Activated CD8-positive, alpha-beta memory T cell treated with anti-CD3 and anti-CD28 coated beads for 1 hour (primary cell): ENCODE measurements around the gene SMIM11.
A peak's percentile ranks its signal among the peaks of the same experiment; 100 is the strongest.
"Not testable (repeated sequence)": the region's sequence is repeated elsewhere in the genome, so short reads cannot be mapped to it uniquely, and the experiment has no call there.

Source experiments
- DNase-seq, 2 donors: peaks; one replicate each; pipeline ENCODE4 v3.0.0-alpha.2; 2020; ENCODE audit warnings: low read depth in 1 of 2; ENCODE audit errors: extremely low read depth in 1 of 2

The SMIM11 gene

DNA sequence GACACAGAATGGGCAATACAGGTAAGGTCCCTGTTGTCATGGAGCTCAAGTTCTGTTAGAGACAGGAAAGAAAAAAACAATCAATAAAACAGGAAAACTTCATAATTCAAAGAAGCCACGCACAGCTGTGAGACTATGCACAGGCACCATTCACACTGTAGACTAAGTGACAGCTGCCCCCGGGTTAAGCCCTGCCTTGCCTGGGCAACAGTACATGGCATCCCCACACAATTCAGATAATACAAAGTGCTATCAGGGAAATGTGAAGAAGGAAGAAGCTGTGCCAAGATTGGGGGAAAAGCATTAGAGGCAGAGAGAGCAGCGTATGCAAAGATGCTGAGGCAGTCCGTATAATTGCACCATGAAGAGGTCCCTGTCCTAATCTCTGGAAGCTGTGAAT lies 20.5 kb upstream of the SMIM11 start:
- DNase-seq, result no peak

DNA sequence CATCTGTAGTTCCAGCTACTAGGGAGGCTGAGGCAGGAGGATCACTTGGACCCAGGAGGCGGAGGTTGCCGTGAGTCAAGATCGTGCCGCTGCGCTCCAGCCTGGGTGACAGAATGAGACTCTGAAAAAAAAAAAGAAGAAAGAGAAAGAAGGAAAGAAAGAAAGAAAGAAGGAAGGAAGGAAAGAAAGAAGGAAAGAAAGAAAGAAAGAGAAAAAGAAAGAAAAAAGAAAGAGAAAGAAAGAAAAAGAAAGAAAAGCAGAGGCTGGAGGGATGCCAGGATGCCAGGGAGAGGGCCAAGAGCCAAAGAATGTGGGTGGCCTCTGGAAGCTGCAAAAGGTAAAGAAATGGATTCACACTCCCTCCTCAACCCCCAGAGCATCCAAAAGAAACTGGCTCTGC lies 19.7 kb upstream of the SMIM11 start:
- no peak for DNase-seq

DNA sequence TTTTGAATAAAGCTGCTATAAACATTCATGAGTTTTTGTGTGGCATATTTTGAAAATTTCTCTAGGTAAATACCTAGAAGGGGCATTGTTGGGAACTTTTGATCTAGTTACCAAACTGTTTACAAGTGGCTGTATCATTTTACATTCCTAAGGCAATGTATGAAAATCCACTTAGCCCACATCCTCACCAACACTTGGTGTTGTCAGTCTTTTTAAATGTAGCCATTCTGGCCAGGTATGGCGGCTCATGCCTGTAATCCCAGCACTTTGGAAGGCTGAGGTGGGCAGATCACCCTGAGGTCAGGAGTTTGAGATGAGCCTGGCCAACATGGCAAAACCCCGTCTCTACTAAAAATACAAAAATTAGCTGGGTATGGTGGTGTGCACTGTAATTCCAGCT lies 17.4 kb upstream of the SMIM11 start:
- no peak for DNase-seq

DNA sequence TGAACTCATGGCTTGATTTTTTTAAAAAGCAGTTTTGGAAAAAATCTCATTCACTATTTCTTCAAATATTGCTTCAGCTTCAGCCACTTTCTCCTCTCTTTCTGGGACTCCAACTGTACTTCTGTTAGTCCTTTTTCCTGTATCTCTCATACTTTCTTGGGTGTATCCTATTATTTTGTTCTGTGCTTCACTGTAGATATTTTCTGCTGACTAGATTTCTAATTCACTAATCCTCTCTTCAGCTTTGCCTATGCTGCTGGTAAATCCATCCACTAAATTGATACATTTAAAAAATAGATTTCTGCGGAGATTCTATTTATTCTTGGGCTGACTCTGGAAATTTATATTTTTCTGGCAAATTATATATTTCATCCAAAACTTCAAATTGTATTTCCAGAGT lies 16.4 kb upstream of the SMIM11 start:
- DNase-seq, result no peak

GRCh38 chr21:34360488-34361241 lies 14.6 kb upstream of the SMIM11 start:
- DNase-seq, result no peak

DNA sequence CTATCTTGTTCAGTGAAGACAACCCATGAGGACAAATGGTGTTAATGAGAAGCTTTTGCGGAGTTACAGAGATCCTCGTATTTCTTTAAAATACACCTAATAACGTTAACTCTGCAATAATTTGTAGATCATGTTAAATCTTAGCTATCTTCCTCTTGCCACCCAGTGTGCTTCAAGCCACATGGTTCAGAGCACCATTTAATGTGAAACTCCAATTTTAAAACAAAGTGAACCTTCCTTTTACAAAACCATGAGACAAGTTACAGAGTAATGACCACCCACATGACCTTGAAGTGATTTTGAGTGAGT lies 13.2 kb upstream of the SMIM11 start:
- no peak for DNase-seq

DNA sequence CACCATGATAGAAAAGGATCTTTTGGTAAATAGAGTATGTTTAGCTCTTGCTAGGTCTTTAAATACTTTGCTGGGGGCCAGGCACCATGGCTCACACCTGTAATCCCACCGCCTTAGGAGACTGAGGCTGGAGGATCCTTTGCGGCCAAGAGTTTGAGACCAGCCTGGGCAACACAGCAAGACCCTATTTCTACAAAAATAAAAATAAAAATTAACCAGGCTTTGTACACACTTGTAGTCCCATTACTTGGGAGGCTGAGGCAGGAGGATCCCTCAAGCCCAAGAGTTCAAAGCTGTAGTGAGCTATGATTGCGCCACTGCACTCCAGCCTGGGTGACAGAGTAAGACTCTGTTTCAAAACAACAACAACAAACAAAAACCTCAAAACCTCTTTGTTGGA lies 12.6 kb upstream of the SMIM11 start:
- no peak for DNase-seq

DNA sequence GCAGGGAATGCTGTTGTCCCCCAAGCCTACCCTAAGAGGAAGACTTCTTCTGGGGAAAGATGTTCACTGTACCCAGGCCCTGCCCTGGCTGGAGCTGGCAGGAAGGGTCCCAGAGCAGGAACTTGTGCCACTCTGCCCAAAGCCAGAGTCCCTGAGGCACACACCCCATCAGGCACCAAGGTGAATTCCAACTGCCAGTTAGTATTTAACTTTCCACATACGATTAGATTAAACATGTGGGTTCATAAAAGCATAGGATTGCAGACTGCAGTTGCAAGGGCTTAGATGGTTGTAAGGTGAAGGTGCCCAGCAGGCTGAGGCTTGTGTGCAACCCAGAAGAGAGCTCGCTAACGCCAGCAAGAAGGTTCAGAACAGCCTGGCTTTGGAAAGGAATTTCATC lies 11.6 kb upstream of the SMIM11 start, which contains the start of gene KCNE2:
Gene KCNE2, plus strand, starts transcription at position 274 of the 400 bp plus-strand sequence. CDS start 6,473 bp downstream, outside the sequence.
- no peak for DNase-seq

- no peak for DNase-seq
These were observed 10.4 kb upstream of the SMIM11 start for GRCh38 chr21:34364921-34365320.

DNA sequence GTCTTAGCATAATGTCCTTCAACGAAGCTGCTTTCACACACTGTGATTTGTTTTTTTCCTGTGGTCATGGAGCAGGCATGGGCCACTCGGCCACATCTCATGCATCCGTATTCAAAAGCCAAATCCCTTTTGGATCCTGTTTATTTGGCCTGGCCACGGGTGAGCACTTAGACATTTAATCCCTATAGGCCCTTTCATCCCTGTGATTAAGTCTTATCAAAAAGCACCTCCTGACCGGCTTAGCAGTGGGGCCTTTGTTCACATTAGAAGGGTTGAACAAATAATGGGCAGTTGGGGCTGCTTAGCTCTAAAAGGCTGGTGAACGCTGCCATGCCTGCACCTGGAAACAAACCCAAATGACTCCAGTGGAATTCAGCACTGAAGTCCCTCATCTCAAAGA lies 9.5 kb upstream of the SMIM11 start:
- DNase-seq, result no peak

- DNase-seq, result peak in 1 of 2 donors; percentile 19
These were observed 7.9 kb upstream of the SMIM11 start for GRCh38 chr21:34367320-34367935.

DNA sequence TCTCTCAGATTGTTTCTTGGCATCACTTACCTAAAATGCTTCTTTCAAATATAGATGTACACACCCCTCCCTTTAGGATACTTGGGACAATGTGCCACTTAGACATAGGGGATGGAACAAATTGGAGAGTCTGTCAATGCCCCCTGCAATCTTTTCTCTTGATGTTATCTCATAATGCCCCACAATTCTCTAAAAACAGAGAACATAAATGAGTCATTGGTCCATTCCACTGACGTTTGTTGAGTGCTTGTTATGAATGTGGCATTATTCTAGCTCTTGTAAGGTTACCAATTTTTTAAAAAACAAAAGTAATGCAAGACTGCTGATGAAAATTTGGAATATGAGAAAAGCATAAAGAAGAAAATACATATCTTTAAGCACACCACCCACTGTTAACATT lies 5.6 kb upstream of the SMIM11 start:
- DNase-seq, result no peak

GRCh38 chr21:34372321-34372720 lies 3.0 kb upstream of the SMIM11 start:
- no peak for DNase-seq

GRCh38 chr21:34374462-34374861 lies 845 bp upstream of the SMIM11 start:
- not testable (repeated sequence) for DNase-seq

- not testable (repeated sequence) for DNase-seq
These were observed 289 bp downstream of the SMIM11 start for GRCh38 chr21:34375619-34375972.

DNA sequence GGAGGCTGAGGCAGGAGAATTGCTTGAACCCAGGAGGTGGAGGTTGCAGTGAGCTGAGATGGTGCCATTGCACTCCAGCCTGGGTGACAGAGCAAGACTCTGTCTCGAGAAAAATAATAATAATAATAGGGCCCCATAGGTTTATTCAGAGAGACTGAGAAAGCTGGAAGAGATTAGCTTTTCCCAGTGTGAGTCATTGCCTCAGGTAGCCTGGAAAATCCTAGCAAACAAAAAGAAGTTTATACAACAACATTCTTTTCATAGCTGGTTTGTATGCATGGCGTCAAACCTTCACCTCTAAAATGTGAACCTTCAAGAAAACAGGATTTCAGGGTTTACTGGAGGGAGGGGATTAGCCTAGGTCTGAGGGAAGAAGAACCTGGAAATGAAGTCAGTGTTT lies 7.8 kb downstream of the SMIM11 start:
- DNase-seq, result not testable (repeated sequence)

GRCh38 chr21:34383724-34384415 lies 8.6 kb downstream of the SMIM11 start:
- not testable (repeated sequence) for DNase-seq

DNA sequence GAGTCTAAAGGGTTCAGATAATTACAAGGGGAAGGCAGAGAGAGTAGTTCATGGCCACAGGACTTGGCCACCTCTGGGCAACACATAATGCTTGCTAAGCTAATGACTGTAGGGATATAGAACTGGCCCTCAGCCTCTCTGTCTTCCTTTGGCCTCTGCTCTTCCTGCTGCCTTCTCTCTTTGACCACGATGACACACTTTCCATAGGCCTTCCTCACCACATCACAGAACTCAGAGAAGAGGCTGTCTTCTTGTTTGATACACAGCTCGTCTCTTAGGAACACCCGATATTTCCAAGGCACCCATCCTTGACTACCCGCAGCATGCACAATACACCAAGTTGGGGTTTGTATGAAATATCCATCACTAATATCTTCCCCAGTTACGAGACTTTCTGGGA lies 25.2 kb downstream of the SMIM11 start:
- not testable (repeated sequence) for DNase-seq

GRCh38 chr21:34404742-34405141 lies 29.4 kb downstream of the SMIM11 start:
- not testable (repeated sequence) for DNase-seq

DNA sequence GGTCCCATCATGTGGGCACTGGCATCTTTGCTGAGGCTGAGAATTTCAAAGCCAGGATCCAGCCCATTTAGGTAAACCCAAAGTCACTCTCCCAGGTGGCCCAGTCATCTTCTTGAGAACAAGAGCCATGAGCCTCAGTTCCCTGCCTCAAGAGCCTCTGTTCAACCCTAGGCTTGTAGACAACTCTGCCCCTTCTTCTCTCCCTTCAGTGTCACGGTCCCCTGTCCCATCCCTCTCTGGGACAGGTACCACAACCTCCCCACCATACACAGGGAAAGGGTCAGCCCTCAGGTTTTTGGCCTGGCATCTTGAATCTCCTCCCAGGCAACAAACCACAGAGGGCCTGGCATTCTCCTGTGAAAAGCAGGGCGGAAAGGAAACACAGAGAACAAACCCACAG lies 30.4 kb downstream of the SMIM11 start:
- not testable (repeated sequence) for DNase-seq

- DNase-seq, result not testable (repeated sequence)
These were observed 30.8 kb downstream of the SMIM11 start for GRCh38 chr21:34406102-34406501.

GRCh38 chr21:34406676-34407075 lies 31.4 kb downstream of the SMIM11 start:
- not testable (repeated sequence) for DNase-seq
